ENCODE data around the gene NDUFB8. TPM values are rescaled to one million over a fixed set of nuclear protein-coding genes. Genes with fewer than 3 reads are reported as not detected.
A peak's percentile ranks its signal among the peaks of the same experiment; 100 is the strongest.

The NDUFB8 gene
- total and polyA plus RNA-seq, 2 of the 4 experiments (the other 2 are of a cell fraction): 99.1 to 265 TPM

GRCh38 chr10:100510533-100511308 lies 18.9 kb downstream of the NDUFB8 start:
- DNase-seq (peak; percentile 27), ATAC-seq (ENCODE audit: low read depth) (no peak)
- Histone ChIP-seq H2BK5ac (ENCODE audit: low read depth, low read length, poor library complexity, severe bottlenecking) (no peak overlapping the region), H3K4ac (ENCODE audit: low read depth, low read length) (no peak overlapping the region), H3K9me3 (ENCODE audit: control insufficient read depth, insufficient read depth, low read length) (no peaks in the 10 kb centered on the region), H2AK5ac (ENCODE audit: low read depth, low read length) (no peak overlapping the region), H2BK120ac (ENCODE audit: low read depth, low read length) (no peak overlapping the region), H3K23ac (ENCODE audit: low read depth, low read length) (no peak overlapping the region), H3K9me1 (ENCODE audit: insufficient read depth, low read length) (peaks cover 3% of the 10 kb centered on the region; the same call in 1 of the 2 replicates), H2AK9ac (replicated peaks; ENCODE audit: low read depth, low read length, poor library complexity) (no peak overlapping the region), H4K5ac (ENCODE audit: low read depth, low read length) (no peak overlapping the region), H3K4me3 (ENCODE audit: insufficient read depth, low read depth, low read length) (no peak overlapping the region), H3K4me1 (ENCODE audit: control insufficient read depth, insufficient read depth, low read length) (no peaks in the 10 kb centered on the region; the same call in 1 of the 2 replicates), H3K27me3 (ENCODE audit: control insufficient read depth, insufficient read depth, low read length) (no peaks in the 10 kb centered on the region), H3K18ac (ENCODE audit: low read depth, low read length) (no peak overlapping the region), H3K4me2 (ENCODE audit: low read depth, low read length) (no peak overlapping the region), H3K14ac (replicated peaks; ENCODE audit: low read depth, low read length) (no peak overlapping the region), H4K8ac (ENCODE audit: low read depth in 2 of 2, low read length in 2 of 2) (no peak overlapping the region), H3K9ac (ENCODE audit: low read depth, low read length) (no peak overlapping the region), H2AFZ (replicated peaks; ENCODE audit: low read length, poor library complexity) (no peak overlapping the region), H2BK15ac (ENCODE audit: low read depth, low read length) (no peak overlapping the region), H3K36me3 (ENCODE audit: control insufficient read depth, insufficient read depth, low read length) (peaks cover 11% of the 10 kb centered on the region), H2BK20ac (ENCODE audit: low read depth, low read length) (no peak overlapping the region), H3K56ac (ENCODE audit: extremely low read depth, insufficient read depth, low read length) (no peak overlapping the region), H4K91ac (ENCODE audit: insufficient read depth, low read depth, low read length) (no peak overlapping the region), H3K27ac (ENCODE audit: insufficient read depth, low read length) (no peak overlapping the region), H4K20me1 (ENCODE audit: insufficient read depth, low read length) (no peaks in the 10 kb centered on the region), H3K79me1 (ENCODE audit: low read depth in 1 of 2, low read length in 2 of 2) (no peaks in the 10 kb centered on the region)
- POLR2A ChIA-PET (ENCODE audit: unreplicated experiment): no interaction called here
- dilution Hi-C loops (cut with HindIII; ENCODE audit: low sequenced_read_pairs, unreplicated experiment) (no loop called here), intact Hi-C loops (cut with micrococcal nuclease) (no loop called here), in situ Hi-C loops (cut with MboI; ENCODE audit: low sequenced_read_pairs) (no loop called here)
- CTCF ChIA-PET: no interaction called here
- WGBS, 2 experiments (ENCODE audit: extremely low coverage in 2 of 2, insufficient read length in 1 of 2): 81% methylated on average over 7 of the region's 7 CpGs; no CpG with 5 or more reads in 1 of the 2 experiments
- BruUV-seq (replicated peaks): no TSS peak
- TF ChIP-seq, protein P1, sequence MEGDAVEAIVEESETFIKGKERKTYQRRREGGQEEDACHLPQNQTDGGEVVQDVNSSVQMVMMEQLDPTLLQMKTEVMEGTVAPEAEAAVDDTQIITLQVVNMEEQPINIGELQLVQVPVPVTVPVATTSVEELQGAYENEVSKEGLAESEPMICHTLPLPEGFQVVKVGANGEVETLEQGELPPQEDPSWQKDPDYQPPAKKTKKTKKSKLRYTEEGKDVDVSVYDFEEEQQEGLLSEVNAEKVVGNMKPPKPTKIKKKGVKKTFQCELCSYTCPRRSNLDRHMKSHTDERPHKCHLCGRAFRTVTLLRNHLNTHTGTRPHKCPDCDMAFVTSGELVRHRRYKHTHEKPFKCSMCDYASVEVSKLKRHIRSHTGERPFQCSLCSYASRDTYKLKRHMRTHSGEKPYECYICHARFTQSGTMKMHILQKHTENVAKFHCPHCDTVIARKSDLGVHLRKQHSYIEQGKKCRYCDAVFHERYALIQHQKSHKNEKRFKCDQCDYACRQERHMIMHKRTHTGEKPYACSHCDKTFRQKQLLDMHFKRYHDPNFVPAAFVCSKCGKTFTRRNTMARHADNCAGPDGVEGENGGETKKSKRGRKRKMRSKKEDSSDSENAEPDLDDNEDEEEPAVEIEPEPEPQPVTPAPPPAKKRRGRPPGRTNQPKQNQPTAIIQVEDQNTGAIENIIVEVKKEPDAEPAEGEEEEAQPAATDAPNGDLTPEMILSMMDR (conservative IDR thresholded peaks at IDR 0.05; ENCODE audit: low read depth, low read length): no peak
- TF ChIP-seq FOS (IDR thresholded peaks at IDR 0.05; ENCODE audit: low read depth, low read length): no peak

Measured in IMR-90 (cell line).